GM18526 (cell line): ENCODE data around the gene GDPD3.

Experiments
- POLR2A ChIP-seq: IDR thresholded peaks from 3 replicates; pipeline ENCODE4 v1.6.1; 2011; ENCODE audit not compliant: insufficient read length; ENCODE audit errors: extremely low read depth

Gene GDPD3

DNA sequence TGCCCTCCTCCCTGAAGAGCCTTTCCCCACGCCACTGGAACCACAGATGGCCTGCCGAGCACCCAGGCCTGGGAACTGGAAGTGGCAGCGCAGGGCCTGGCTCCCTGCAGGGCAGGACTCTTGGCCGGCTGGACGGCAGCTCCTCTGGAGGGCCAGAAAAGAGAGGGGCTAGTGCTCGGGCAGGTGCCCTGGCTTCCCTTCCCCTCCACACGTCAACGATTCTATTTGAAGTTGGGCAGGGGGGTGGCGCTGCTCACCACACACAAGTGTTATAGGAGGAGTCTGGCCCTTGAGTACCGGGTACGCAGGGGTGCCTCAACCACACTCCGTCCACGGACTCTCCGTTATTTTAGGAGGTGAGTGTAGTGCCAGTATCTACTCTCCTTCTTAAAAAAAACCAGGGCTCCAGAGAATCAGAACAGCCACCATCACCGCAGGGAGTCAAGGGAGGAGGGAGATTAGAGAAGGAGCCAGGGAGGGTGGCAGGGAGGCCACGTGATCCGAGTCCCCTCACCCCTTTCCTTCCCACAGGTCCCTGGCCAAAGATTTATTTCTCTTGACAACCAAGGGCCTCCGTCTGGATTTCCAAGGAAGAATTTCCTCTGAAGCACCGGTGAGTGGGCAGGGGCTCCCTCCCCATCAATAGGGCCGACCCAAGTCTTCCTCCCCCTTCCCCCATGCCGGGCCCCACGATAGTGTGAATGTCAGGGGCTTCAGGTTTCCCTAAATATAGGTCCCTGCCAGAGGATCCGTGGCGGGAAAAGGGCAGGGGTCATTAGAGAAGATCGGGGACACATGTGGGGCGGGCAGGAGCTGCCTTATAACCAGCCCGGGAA is 49.2 kb downstream of the GDPD3 start:
- TF ChIP-seq POLR2A: peak; percentile 64

- no peak for TF ChIP-seq POLR2A
These were observed 50.0 kb downstream of the GDPD3 start for GRCh38 chr16:30063278-30063892.

GRCh38 chr16:30060836-30061554 is 52.3 kb downstream of the GDPD3 start:
- TF ChIP-seq POLR2A: no peak

GRCh38 chr16:30060346-30060745 is 53.0 kb downstream of the GDPD3 start:
- no peak for TF ChIP-seq POLR2A

- TF ChIP-seq POLR2A: no peak
These were observed 58.3 kb downstream of the GDPD3 start for GRCh38 chr16:30054959-30055553.
